HEK293T (cell line): ENCODE measurements around the gene CMTM6.

Experiments
- CTCF ChIA-PET: fragments of 350-600 bp; formaldehyde crosslinking; extraction: SDS; loops from one replicate; lab custom pipeline; 2021; ENCODE audit warnings: antibody characterized with exemption, inconsistent platforms; lab: Yijun Ruan, JAX
- POLR2A ChIA-PET: fragments of 350-600 bp; formaldehyde crosslinking; extraction: SDS; loops from one replicate; lab custom pipeline; 2020; ENCODE audit warnings: antibody characterized with exemption, inconsistent platforms; lab: Yijun Ruan, JAX
- DNase-seq: peaks from one replicate; pipeline ENCODE4 v3.0.0; 2012; ENCODE audit warnings: mixed read lengths; ENCODE audit errors: extremely low spot score
- ARNT ChIP-seq: fragments of 450-650 bp; IDR thresholded peaks from 2 replicates; pipeline ENCODE4 v1.6.1; 2017; ENCODE audit warnings: mild to moderate bottlenecking
- BHLHE40 ChIP-seq: fragments of 450-650 bp; IDR thresholded peaks from 2 replicates; pipeline ENCODE4 v1.6.1; 2016; ENCODE audit warnings: mild to moderate bottlenecking, moderate library complexity, borderline replicate concordance
- CTBP1 ChIP-seq: fragments of 450-650 bp; IDR thresholded peaks from 2 replicates; pipeline ENCODE4 v1.6.1; 2016; ENCODE audit warnings: borderline replicate concordance
- ELF4 ChIP-seq: fragments of 450-650 bp; IDR thresholded peaks from 2 replicates; pipeline ENCODE4 v1.6.1; 2017; ENCODE audit warnings: antibody characterized with exemption
- FOXA1 ChIP-seq: fragments of 450-650 bp; IDR thresholded peaks from 2 replicates; pipeline ENCODE4 v1.6.1; 2016; ENCODE audit warnings: mild to moderate bottlenecking
- FOXK2 ChIP-seq: fragments of 450-650 bp; IDR thresholded peaks from 2 replicates; pipeline ENCODE4 v1.6.1; 2016; ENCODE audit warnings: mild to moderate bottlenecking
- FOXM1 ChIP-seq: fragments of 450-650 bp; IDR thresholded peaks from 2 replicates; pipeline ENCODE4 v1.6.1; 2017; ENCODE audit warnings: mild to moderate bottlenecking, borderline replicate concordance
- HDGF ChIP-seq: fragments of 450-650 bp; IDR thresholded peaks from 2 replicates; pipeline ENCODE4 v1.6.1; 2017; ENCODE audit warnings: antibody characterized with exemption, borderline replicate concordance
- L3MBTL2 ChIP-seq: fragments of 450-650 bp; conservative IDR thresholded peaks from 2 replicates; pipeline ENCODE4 v1.6.1; 2016; ENCODE audit warnings: mild to moderate bottlenecking
- LEF1 ChIP-seq: fragments of 450-650 bp; IDR thresholded peaks from 2 replicates; pipeline ENCODE4 v1.6.1; 2017; ENCODE audit warnings: mild to moderate bottlenecking, borderline replicate concordance
- NFRKB ChIP-seq: fragments of 450-650 bp; IDR thresholded peaks from 2 replicates; pipeline ENCODE4 v1.6.1; 2016; ENCODE audit warnings: mild to moderate bottlenecking, moderate library complexity
- SP1 ChIP-seq: fragments of 450-650 bp; IDR thresholded peaks from 2 replicates; pipeline ENCODE4 v1.6.1; 2017
- SUZ12 ChIP-seq: fragments of 450-650 bp; IDR thresholded peaks from 2 replicates; pipeline ENCODE4 v1.6.1; 2016; ENCODE audit warnings: mild to moderate bottlenecking
- TARDBP ChIP-seq: fragments of 450-650 bp; IDR thresholded peaks from 2 replicates; pipeline ENCODE4 v1.6.1; 2016
- ZNF384 ChIP-seq: fragments of 450-650 bp; IDR thresholded peaks from 2 replicates; pipeline ENCODE4 v1.6.1; 2016
- TF ChIP-seq, protein P1 (sequence below): fragments of 450-650 bp; IDR thresholded peaks from 2 replicates; pipeline ENCODE4 v1.6.1; 2016

Gene CMTM6

DNA sequence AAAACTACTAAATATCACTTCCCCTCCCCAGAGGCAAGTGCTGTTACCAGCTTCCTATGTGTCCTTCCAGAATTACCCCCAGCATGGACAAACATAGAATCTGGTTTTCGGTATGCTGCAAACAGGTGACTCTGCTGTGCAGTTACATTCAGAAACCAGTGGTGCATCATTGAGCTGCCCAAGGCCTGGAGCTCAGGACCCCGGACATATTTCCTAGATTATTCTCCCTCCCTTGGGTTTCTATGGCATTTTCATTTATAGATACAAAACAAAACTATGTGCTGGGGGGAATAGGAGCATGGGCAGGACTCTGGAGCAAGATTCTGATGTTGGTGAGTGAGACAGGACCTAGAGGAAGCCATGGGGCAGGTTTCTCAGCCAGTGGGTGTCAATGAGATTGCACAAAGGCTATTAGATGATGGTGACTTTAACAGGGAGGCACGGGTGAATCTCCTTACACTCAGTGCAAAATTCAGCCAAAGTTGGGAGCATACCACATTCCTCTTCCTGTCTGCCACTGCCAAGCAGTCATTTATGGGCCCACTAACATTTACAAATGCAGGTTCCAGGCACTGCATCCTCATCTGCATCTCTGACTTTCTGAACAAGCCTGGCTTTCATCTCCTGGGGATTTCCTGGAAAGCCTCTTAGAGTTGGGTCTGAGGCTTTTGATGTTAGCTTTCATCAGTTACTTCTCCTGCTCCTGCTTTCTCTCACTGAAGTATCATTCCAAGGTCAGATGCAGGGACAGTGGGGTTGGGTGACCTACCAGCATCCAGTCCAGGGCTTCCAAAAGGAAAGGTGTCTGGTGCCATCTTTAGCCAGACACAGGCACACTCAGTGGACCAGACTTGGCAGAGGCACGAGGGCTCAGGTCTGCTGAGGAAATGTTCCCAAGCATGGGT lies 66.5 kb downstream of the CMTM6 start:
- ChIA-PET CTCF (no interaction called here), POLR2A (no interaction called here)
- TF ChIP-seq ZNF384, result no peak
- no peak for TF ChIP-seq ELF4
- no peak for TF ChIP-seq L3MBTL2
- TF ChIP-seq CTBP1, result no peak
- no peak for TF ChIP-seq NFRKB
- no peak for TF ChIP-seq BHLHE40
- no peak for TF ChIP-seq ARNT
- TF ChIP-seq FOXK2, result no peak
- no peak for TF ChIP-seq FOXM1
- TF ChIP-seq HDGF, result no peak
- no peak for TF ChIP-seq FOXA1
- TF ChIP-seq SUZ12, result no peak
- no peak for TF ChIP-seq LEF1
- TF ChIP-seq, protein P1, sequence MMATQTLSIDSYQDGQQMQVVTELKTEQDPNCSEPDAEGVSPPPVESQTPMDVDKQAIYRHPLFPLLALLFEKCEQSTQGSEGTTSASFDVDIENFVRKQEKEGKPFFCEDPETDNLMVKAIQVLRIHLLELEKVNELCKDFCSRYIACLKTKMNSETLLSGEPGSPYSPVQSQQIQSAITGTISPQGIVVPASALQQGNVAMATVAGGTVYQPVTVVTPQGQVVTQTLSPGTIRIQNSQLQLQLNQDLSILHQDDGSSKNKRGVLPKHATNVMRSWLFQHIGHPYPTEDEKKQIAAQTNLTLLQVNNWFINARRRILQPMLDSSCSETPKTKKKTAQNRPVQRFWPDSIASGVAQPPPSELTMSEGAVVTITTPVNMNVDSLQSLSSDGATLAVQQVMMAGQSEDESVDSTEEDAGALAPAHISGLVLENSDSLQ, result no peak
- TF ChIP-seq TARDBP, result no peak
- no peak for TF ChIP-seq SP1
- no peak for DNase-seq

DNA sequence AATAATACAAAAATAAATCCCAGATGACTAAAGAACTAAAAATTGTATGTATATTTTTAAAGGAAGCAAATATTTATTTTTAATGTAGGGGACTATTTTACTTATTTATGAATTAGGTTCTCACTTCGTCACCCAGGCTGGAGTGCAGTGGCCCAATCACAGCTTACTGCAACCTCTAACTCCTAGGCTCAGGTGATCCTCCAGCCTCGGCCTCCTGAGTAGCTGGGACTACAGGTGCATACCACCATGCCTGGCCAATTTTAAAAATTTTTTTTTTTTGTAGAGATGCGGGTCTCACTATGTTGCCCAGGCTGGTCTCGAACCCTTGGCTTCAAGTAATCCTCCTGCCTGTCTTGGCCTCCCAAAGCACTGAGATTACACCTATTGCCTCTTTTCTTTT lies 68.4 kb downstream of the CMTM6 start:
- ChIA-PET POLR2A (no interaction called here), CTCF (interaction anchor here (0.7 kb wide), 1 partner anchor 122 kb away, joined by 3 read pairs; no protein-coding TSS in a partner anchor)
- TF ChIP-seq FOXK2 (no peak), HDGF (no peak), ARNT (no peak), ELF4 (no peak), CTBP1 (no peak), NFRKB (no peak), BHLHE40 (no peak), FOXA1 (no peak), SUZ12 (no peak), SP1 (no peak), FOXM1 (no peak), ZNF384 (no peak)
- TF ChIP-seq, protein P1, result no peak
- DNase-seq, result no peak

DNA sequence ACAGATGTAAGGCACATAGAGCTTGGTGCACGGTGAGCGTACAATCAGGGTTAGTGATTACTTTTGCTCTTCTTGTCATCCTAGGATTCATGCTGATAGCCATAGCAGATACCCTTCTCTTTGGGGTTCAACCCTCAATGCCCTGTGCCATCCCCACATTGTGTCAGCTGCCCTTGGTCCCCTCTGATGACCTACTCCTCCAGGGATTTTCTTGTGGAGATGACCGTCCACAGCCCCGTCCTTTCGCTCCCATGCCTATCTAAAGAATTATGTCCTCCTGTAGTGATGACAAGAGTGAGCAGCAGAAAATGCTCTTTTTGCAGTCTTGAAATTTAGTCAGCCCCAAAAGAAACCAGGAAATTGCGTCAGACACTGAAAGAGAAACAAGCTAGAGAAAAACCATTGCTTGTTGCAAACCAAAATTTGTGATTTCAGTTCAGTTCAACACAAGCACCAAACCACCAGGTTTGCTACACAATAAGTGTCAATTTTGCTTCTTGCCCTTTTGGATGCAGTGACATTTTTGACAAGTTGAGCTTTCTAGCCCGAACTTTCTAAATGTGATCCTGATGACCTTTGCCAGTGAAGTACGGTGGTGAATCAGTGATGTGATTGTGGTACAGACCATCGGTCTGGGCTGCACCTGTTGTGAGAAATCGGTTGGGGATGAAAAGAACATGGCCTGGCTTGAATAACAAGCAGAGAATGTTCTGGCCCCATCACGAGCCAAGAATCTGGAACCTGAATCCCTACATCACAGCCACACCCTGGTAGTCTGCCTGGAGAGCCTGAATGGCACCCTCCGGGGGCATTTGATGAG lies 69.7 kb downstream of the CMTM6 start:
- TF ChIP-seq, protein P1, result no peak
- TF ChIP-seq L3MBTL2 (no peak), SUZ12 (no peak), ZNF384 (no peak), HDGF (no peak), ELF4 (no peak), CTBP1 (no peak), TARDBP (no peak), LEF1 (no peak), SP1 (no peak), ARNT (no peak), FOXK2 (no peak), FOXM1 (no peak), NFRKB (no peak), BHLHE40 (no peak), FOXA1 (no peak)
- DNase-seq, result no peak
- POLR2A ChIA-PET, result no interaction called here
- CTCF ChIA-PET, result interaction anchor here (1.5 kb wide), 1 partner anchor 35 kb away, joined by 3 read pairs; no protein-coding TSS in a partner anchor

DNA sequence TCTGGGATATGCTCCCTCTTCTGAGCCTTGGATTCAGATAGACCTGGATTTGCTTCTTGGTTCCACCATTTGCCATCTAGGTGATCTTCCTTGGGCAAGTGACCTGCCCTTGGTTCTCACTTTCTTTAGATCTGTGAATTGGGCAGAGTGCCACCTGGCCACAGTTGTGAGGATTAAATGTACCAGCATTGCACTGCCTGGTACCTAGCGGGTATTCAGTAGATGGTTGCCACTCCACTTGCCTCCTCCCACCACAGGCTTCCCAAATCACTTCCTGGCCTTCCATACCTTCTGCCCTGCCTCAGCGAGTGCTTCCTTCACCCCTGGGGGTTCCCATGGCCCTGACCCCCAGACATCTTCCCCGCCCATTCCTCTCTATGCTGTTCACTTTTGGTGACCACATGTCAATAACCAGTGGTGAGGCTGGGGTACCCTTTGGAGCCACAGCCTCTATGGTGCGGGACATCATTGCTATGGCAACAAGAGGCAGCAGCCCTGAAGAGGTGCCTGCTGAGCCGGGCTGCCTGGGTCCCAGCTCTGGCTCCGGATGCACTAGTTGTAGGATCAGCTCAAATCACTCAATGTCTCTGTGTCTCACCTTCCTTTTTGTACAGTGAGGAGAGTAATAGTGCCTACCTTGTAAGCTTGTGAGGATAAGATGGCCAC lies 70.5 kb downstream of the CMTM6 start:
- no peak for DNase-seq
- CTCF ChIA-PET, result interaction anchor here (1.5 kb wide), 1 partner anchor 36 kb away, joined by 3 read pairs; no protein-coding TSS in a partner anchor

DNA sequence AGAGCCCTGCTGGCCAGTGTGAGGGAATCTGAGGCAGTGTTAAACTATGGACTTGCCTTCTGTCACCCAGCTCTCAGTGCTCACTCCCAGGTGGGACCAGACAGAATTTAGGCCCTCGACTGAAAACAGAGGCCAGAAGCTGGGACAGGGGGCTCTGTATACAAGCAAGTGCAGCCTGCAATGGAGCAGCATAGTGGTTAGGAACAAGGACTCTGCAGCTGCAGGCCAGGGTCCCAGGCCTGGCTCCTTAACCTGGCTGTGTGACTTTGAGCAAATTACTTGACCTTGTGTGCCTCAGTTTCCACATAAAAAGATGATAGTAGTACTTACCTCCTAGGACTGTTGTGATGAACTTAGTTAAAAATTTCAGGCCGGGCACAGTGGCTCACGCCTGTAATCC lies 71.2 kb downstream of the CMTM6 start:
- CTCF ChIA-PET, result no interaction called here
- POLR2A ChIA-PET, result no interaction called here
- no peak for TF ChIP-seq CTBP1
- DNase-seq, result no peak

More for the DNA sequence above, 70.5 kb downstream of the CMTM6 start:
- TF ChIP-seq HDGF, result no peak
- no peak for TF ChIP-seq SUZ12
- no peak for TF ChIP-seq FOXK2
- no peak for TF ChIP-seq NFRKB
- no peak for TF ChIP-seq L3MBTL2
- POLR2A ChIA-PET, result no interaction called here
